ENCODE measurements around the gene TACC2.
"Not testable (repeated sequence)": the region's sequence is repeated elsewhere in the genome, so short reads cannot be mapped to it uniquely, and the experiment has no call there.

Gene TACC2, protein sequence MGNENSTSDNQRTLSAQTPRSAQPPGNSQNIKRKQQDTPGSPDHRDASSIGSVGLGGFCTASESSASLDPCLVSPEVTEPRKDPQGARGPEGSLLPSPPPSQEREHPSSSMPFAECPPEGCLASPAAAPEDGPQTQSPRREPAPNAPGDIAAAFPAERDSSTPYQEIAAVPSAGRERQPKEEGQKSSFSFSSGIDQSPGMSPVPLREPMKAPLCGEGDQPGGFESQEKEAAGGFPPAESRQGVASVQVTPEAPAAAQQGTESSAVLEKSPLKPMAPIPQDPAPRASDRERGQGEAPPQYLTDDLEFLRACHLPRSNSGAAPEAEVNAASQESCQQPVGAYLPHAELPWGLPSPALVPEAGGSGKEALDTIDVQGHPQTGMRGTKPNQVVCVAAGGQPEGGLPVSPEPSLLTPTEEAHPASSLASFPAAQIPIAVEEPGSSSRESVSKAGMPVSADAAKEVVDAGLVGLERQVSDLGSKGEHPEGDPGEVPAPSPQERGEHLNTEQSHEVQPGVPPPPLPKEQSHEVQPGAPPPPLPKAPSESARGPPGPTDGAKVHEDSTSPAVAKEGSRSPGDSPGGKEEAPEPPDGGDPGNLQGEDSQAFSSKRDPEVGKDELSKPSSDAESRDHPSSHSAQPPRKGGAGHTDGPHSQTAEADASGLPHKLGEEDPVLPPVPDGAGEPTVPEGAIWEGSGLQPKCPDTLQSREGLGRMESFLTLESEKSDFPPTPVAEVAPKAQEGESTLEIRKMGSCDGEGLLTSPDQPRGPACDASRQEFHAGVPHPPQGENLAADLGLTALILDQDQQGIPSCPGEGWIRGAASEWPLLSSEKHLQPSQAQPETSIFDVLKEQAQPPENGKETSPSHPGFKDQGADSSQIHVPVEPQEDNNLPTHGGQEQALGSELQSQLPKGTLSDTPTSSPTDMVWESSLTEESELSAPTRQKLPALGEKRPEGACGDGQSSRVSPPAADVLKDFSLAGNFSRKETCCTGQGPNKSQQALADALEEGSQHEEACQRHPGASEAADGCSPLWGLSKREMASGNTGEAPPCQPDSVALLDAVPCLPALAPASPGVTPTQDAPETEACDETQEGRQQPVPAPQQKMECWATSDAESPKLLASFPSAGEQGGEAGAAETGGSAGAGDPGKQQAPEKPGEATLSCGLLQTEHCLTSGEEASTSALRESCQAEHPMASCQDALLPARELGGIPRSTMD (N-terminal part only)

DNA sequence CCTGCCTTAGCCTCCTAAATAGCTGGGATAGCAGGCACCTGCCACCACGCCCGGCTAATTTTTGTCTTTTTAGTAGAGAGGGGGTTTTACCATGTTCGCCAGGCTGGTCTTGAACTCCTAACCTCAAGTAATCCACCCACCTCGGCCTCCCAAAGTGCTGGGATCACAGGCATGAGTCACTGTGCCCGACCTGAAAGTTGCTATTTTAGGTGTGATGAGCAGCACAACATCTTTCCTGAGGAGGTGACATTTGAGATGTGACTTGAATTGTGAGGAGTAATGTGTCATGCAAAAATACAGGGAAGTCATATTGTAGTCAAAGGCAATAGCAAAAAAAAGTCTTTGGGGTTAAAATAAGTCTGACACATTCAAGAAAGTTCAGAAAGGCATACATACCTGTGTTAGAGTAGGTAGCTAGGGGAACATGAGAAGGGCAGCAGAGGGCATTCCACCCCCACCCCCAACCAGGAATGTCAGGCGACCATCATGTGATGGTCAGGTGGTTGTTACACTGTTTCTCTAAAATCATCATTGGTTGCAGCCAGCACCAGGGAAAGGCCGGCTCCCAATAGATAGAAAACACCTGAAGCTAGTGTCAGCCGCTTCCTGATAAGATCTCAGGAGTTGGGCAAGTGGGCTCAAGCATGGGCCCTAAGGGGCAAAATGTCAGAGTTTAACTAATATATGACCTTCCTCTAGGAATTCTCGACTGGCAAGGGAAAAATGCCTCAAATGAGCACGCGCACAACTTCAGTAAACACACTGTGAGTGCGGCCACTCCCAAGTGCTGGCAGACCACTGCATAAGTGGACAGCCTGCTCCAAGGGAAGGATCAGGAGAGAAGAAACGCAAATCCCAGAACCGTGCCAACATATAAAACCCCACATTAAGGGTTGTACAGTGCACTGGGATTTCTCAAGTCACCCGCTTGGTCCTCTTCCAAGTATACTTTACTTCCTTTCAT lies at the start of gene TACC2:
Gene TACC2, plus strand, starts transcription at position 803 of the 964 bp plus-strand sequence. CDS start 32,819 bp downstream, outside the sequence.
- DNase-seq: no peak

- no peak for DNase-seq
Measured at GRCh38 chr10:121941532-121941931, 47.4 kb upstream of the TACC2 start.

DNA sequence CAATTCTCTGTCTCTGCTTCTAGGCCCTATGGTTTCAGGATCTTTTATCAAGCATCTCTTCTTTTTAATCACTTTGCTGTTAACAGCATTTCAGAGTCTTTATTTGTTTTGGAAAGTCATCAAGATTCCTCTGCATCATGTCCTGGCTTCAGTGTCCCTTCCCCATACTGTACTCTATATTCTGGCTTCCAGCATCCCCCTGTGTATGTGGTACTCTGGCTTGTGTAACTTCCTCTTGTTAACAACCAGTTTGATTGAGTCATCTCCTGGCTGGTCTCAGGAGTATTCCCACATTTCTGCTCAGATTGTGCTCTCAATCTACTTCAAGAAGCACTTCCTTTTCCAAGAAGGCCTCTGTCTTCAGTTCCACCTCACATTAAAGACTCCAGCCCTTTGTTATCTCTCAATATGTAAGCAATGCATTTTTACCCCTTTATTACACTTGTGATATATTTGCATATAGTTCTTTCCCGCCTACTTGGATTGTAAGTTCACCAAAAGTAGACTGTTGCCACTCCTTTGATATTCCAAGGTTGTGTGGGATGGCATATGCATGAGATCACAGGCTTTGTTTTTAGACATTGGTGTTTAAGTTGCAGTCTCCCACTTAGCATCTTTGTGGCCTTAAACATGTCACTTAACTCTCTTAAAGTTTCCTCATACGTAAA lies 46.1 kb upstream of the TACC2 start:
- DNase-seq: no peak

DNA sequence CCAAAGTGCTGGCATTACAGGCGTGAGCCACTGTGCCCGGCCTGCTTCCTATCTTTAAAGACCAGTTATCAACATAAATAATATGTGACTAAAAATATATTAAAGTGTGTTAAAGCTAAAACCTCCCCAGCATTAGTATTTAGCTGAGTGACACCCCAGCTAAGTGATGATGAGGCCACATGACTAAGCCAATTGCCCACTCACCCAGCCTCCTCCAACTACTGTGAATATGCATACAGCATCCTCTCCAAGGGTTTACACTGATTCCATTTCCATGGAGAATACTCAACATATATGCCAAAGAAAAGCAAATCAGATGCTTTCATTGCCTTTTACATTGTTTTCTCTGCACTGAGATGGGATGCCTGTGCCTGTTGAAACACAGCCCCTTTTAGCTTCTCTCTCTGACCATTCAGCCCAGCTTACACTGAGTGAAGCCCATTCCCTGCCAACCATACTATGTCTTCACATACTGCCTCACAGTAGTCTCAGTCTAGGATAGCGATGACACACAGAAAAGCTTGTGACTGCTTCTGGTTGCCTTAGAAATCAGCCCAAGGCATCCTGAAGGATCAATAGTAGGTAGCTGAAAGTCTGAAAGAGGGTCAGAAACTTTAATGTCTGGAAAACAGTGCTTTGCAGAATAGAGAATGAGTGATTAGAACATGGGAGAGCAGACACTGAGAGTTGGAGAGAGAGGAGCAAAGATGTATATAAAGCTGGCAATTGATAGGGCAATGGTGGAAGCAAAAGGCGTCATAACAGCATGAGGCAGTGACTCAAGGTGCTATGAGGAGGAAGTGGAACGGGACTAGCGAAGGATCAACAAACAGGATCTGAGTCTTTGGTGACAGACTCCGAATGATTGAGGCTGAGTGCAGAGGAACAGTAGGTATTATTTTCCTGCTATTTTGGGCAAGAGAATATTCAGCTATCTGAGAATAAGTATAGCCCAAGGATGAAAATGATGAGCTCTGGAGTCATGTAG lies 41.3 kb upstream of the TACC2 start:
- no peak for DNase-seq

- no peak for DNase-seq
Measured at GRCh38 chr10:121949049-121949448, 39.9 kb upstream of the TACC2 start.

- DNase-seq: no peak
Measured at GRCh38 chr10:121949451-121949850, 39.5 kb upstream of the TACC2 start.

DNA sequence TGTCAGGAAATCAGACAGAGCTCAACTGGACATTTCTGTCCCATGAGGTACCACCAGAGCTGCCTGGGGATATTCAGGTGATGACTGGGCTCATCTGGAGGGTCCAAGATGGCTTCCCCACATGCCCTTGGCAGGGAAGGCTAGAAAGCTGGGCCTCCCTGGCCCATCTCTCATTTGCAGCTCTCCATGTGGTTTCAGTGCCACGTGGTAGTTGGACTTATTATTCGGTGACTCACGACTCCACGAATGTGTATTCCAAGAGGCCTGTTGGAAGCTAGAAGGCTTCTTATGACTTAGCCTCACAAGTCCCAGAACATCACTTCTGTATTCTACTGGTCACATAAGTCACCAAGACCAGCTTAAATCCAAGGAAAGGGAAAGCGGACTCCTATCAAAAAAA lies 36.7 kb upstream of the TACC2 start:
- no peak for DNase-seq

- no peak for DNase-seq
Measured at GRCh38 chr10:121956111-121957061, 32.6 kb upstream of the TACC2 start.

DNA sequence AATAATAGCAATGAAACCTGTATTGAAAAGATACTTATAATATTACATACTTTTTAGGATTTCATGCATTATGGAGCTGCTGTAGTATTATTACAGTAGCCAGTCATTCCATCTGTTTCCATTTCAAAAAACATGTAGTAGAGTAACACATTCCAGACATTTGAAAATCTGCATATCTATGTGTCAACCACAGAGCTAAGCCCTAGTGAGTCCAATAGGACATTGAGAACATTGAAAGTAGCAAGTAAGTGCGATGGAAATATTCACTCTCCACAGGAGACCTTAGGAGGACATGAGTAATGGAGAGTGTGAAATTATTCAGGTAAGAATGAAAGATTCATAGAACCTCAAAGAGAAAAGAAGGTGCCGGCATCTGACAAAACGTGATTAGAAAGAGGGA lies 29.3 kb upstream of the TACC2 start:
- no peak for DNase-seq

DNA sequence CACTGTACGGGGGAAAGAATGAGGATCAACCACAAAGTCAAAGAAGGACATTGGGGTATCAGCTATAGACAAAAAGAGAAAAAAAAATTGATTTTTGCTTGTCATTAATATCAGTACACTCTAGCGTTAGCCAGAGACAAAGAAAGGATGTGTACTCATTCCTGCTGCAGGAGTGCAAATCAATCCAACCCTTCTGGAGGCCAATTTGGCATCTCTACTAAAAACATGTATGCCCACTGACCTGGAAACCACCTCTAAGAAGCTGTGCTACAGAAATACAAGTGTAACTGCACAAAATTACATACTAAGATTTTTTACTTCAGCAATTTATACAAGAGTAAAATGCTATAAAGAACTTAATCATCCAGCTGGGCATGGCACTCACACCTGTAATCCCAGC lies 27.5 kb upstream of the TACC2 start:
- no peak for DNase-seq

GRCh38 chr10:121965996-121966395 lies 23.0 kb upstream of the TACC2 start:
- DNase-seq: no peak

GRCh38 chr10:121969086-121969485 lies 19.9 kb upstream of the TACC2 start:
- DNase-seq: not testable (repeated sequence)

GRCh38 chr10:121974019-121974534 lies 14.9 kb upstream of the TACC2 start:
- DNase-seq: no peak

DNA sequence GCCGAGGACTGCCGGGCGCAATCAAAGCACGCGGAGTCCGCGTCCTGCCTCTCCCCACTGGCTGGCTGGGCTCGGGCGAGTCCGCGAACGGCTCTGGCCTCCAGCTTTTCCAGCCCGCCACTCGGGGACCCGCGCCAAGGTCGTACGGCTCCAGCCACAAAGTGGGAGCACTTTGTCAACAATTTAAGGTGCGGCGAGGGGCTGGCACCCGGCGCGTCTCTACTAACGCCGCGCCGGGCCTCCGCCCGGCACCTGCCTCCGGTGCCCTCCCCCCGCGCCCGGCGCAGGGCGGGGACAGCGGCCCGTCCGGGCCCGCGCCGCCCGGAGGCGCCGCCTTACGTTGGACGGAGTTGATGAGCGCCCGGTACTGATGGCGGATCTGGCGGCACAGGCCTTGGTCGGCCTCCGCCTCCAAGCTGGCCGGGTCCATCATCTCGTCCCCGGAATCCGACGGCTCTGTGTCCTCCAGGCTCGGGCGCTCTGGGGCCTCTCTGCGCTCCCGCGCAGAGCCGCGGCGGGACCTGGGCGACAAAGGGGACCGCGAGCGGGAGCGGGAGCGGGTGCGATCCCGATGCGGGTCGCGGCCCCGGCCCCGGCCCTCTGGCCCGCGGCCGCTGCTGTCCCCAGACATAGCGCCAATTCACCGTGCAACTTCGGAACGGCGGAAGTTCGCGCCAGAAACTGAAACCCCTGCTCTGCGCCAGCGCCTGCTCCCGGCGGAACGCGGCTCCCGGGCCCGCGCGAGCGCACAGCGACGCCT lies 14.2 kb upstream of the TACC2 start, which contains the start of gene NSMCE4A:
Gene NSMCE4A, minus strand, starts transcription at position 683 of the 760 bp plus-strand sequence. Its CDS starts 52 bp downstream, at position 631.
- DNase-seq: peak; percentile 47

GRCh38 chr10:121975295-121976086 lies 13.5 kb upstream of the TACC2 start:
- no peak for DNase-seq

GRCh38 chr10:121976607-121977006 lies 12.4 kb upstream of the TACC2 start:
- DNase-seq: no peak

DNA sequence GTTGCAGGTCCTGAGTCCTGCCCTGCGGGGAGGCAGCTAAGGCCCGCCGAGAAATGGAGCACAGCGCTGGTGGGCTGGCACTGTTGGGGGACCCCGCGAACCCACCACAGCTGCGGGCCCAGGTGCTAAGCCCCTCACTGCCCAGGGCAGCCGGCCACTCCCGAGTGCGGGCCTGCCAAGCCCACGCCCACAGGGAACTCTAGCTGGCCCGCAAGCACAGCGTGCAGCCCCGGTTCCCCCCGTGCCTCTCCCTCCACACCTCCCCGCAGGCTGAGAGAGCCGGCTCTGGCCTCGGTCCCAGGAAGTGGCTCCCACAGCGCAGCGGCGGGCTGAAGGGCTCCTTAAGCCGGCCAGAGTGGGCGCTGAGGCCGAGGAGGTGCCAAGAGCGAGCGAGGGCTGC lies 10.5 kb upstream of the TACC2 start:
- DNase-seq: no peak

Data from NCI-H2171 treated with DMSO at 0.1 percent for 48 hours (cell line).